HFF-Myc (cell line): Measurements from ENCODE around the gene CELSR2.
"Not testable (repeated sequence)": the region's sequence is repeated elsewhere in the genome, so short reads cannot be mapped to it uniquely, and the experiment has no call there.

ENCODE experiments used
- DNase-seq: peaks from one replicate; pipeline ENCODE4 v3.0.0-alpha.2; 2011; ENCODE audit warnings: low read depth; ENCODE audit errors: extremely low read depth
- H3K4me3 ChIP-seq: replicated peaks from 2 replicates; pipeline ENCODE4 v1.5.1; 2011; ENCODE audit warnings: low read depth, mild to moderate bottlenecking, control low read depth, low read length
- CTCF ChIP-seq: IDR thresholded peaks from 2 replicates; pipeline ENCODE4 v1.5.1; 2012; ENCODE audit warnings: mild to moderate bottlenecking, low read depth, low read length, control low read depth; ENCODE audit errors: missing control alignments

Gene CELSR2

GRCh38 chr1:109216662-109217061 is 32.7 kb upstream of the CELSR2 start:
- DNase-seq = no peak
- no peak for TF ChIP-seq CTCF
- H3K4me3 ChIP-seq = no peak overlapping the region

- DNase-seq = no peak
- no peak overlapping the region for H3K4me3 ChIP-seq
- TF ChIP-seq CTCF = no peak
These were observed 30.8 kb upstream of the CELSR2 start for GRCh38 chr1:109218516-109218915.

DNA sequence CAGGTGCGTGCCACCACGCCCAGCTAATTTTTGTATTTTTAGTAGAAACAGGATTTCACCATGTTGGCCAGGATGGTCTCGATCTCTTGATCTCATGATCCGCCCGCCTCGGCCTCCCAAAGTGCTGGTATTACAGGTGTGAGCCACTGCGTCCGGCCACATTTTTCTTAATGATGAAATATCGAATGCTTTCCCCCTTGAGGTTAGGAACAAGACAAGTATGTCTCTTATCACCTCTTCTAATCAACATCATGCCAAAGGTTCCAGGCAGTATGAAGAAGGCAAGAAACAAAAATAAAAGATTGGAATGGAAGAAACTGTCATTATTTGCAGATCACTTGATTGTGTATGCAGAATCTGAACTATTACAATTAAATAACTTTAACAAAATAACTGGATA is 28.1 kb upstream of the CELSR2 start:
- H3K4me3 ChIP-seq, DNase-seq: not testable (repeated sequence)

DNA sequence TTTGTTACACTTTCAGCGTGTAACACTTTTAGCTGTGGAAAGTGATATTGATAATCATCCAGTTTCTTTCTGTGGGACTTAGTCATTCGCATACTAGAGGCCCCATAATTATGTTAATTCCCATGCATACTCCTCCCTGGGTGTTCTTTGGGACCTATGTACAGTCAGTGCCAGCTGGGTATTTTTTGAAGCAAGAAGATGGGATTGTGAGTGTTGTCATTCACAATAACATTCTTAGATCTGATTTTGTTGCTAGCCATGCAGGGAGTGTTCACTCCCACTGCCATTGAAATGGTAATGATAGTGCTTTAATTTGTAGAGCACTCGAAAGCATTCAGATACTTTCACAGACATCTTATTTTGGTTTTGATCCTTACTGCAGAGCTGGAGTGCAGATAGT is 24.0 kb upstream of the CELSR2 start:
- no peak for TF ChIP-seq CTCF
- no peak overlapping the region for H3K4me3 ChIP-seq
- DNase-seq = no peak

GRCh38 chr1:109225711-109226445 is 23.5 kb upstream of the CELSR2 start:
- no peak for TF ChIP-seq CTCF
- DNase-seq = no peak
- H3K4me3 ChIP-seq = no peak overlapping the region

DNA sequence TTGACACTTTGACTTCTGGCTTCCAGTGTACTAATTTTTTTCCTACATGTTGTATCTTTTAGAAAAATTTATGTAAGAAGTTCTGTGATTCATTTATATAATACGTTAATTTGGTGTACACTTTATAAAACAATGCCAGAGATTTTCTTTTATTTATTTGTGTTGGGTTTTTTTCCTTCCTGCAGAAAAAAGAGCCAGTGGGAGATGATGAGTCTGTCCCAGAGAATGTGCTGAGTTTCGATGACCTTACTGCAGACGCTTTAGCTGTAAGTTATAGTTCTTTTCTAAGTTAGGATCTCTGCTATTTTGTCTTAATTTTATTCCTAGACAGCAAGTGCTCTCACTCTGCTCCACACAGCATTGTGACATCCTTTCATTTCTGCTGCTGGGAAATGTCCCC is 21.2 kb upstream of the CELSR2 start:
- TF ChIP-seq CTCF = no peak
- H3K4me3 ChIP-seq = no peak overlapping the region
- no peak for DNase-seq

DNA sequence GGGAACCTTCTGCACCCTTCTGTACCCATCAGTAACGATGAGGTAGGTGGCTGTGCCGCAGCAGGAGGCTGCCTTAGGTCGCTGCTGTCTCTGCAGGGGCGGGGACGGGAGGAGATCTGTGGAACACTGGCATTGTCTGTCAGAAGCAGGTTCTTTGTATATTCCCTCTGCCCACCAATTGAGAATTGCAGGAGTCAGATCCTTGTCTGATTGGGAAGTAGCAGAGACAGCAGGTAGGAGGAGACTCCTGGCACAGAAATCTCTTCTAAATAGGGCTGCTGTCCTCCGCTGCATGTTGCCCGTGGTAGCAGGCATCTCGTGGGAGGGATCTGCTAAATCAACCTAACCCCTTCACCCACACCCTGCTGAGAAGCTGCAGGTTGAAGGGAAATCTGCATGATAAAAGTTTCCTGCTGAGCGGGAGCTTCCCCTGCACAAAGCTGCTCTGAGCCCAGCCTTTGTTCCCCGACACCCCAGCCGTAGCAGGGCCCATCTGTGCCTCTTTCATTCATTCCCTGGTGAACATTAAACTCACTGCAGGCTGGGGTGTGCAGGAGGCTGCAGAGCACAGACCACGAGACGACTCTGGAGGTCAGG is 19.7 kb upstream of the CELSR2 start:
- no peak for TF ChIP-seq CTCF
- DNase-seq = no peak
- no peak overlapping the region for H3K4me3 ChIP-seq
